GM18499 (cell line): ENCODE data around the gene TEX44.
"Not testable (repeated sequence)": the region's sequence is repeated elsewhere in the genome, so short reads cannot be mapped to it uniquely, and the experiment has no call there.

ENCODE experiments used
- ATAC-seq: cut with Tn5 transposase; IDR thresholded peaks from one replicate; pipeline ENCODE4 v1.9.1; 2021; ENCODE audit warnings: moderate number of reproducible peaks; ENCODE audit not compliant: insufficient read depth, unreplicated experiment

Gene TEX44

GRCh38 chr2:231570915-231571314 is 21.7 kb upstream of the TEX44 start:
- ATAC-seq: not testable (repeated sequence)

- no peak for ATAC-seq
These were observed 20.9 kb upstream of the TEX44 start for GRCh38 chr2:231571661-231572191.

- ATAC-seq: no peak
These were observed 19.6 kb upstream of the TEX44 start for GRCh38 chr2:231573096-231573495.

GRCh38 chr2:231573698-231574421 is 18.8 kb upstream of the TEX44 start:
- ATAC-seq: no peak

- ATAC-seq: no peak
These were observed 16.9 kb upstream of the TEX44 start for GRCh38 chr2:231575612-231576256.

GRCh38 chr2:231576465-231576864 is 16.2 kb upstream of the TEX44 start:
- no peak for ATAC-seq

GRCh38 chr2:231578655-231579054 is 14.0 kb upstream of the TEX44 start:
- ATAC-seq: not testable (repeated sequence)

- no peak for ATAC-seq
These were observed 13.1 kb upstream of the TEX44 start for GRCh38 chr2:231579560-231579959.

- ATAC-seq: no peak
These were observed 11.3 kb upstream of the TEX44 start for GRCh38 chr2:231581328-231581727.

- ATAC-seq: no peak
These were observed 8.7 kb upstream of the TEX44 start for GRCh38 chr2:231583982-231584381.

- ATAC-seq: not testable (repeated sequence)
These were observed 4.9 kb upstream of the TEX44 start for GRCh38 chr2:231587744-231588143.

- no peak for ATAC-seq
These were observed 3.0 kb upstream of the TEX44 start for GRCh38 chr2:231589656-231590055.

GRCh38 chr2:231590614-231591013 is 2.0 kb upstream of the TEX44 start:
- ATAC-seq: no peak

- no peak for ATAC-seq
These were observed 1.0 kb downstream of the TEX44 start for GRCh38 chr2:231593666-231594065.

- ATAC-seq: no peak
These were observed 4.4 kb downstream of the TEX44 start for GRCh38 chr2:231597014-231597611.

- ATAC-seq: no peak
These were observed 5.0 kb downstream of the TEX44 start for GRCh38 chr2:231597627-231598026.

- ATAC-seq: no peak
These were observed 8.1 kb downstream of the TEX44 start for GRCh38 chr2:231600619-231601355.

GRCh38 chr2:231601356-231602229 is 8.9 kb downstream of the TEX44 start:
- ATAC-seq: no peak

GRCh38 chr2:231602859-231603467 is 10.3 kb downstream of the TEX44 start:
- no peak for ATAC-seq
